AG08395 (cell line): ENCODE data around the gene IDH3G.

ENCODE experiments used
- DNase-seq: peaks from one replicate; pipeline ENCODE4 v3.0.0; 2012; ENCODE audit warnings: mixed read lengths, low spot score

The IDH3G gene

DNA sequence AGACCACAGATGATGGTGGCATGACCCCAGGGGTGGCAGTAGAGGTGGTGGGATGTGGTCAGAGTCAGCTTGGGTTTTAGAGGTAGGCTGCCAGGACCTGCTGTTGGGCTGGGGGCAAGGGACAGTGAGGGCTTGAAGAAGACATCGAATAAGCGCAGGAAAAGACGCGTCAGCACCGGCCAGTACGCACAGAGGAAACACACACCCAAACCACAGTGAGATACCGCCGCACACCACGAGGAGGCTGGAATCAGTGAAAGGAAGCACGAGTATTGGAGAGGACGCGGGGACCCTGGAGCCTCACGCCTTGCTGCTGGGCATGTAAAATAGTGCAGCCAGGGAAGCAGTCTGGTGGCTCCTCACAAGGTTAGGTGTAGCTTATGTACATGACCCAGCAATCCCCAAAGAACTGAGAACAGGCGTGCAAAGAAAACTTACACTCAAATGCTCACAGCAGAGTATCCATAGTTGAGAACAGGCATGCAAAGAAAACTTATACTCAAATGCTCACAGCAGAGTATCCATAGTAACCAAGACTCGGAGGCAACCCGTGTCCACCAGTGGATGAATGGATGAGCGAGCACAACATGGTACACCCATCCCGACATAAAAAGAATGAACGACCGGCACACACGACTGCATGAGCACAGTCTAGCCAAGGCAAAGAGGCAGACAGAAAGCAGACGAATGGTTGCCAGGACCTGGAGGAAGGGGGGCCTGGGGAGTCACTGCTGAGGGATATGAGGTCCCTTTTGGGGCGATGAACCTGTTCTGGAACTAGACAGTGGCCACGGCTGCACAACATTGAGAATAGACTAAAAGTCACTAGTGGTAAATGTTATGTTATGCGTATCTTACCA is 22.9 kb upstream of the IDH3G start:
- DNase-seq: no peak

DNA sequence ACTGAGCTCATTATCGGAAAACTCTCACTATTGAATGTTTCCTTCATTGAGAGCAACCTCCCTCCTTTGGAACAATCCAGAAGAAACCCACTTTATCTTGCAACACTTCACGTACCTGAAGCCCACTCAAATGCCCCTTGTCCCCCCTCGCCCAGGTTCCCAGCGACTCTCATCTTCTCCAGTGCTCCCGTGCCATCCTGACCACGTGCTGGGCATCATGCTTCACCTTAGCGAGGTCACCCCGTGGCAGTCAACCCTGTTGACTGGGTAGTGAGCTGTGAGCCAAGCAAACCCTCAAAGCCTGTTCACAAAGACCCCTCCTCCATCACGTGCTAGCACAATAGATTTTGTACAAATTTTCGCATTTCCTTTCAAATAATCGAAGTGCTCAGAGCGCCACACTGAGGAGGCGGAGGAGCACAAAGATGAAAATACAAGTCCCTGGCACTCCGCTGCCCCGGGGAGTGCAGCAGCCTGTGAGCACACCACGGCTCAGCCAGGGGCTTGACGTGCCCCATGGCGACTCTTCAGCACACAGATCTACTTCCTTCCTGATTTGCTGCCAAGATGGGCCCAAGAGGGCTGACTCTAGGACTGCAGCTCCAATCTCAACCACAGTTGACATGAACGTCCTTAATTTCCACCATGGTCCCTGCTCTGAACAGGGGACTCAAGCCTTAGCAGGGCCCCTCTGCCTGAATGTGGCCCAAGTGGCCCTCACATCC is 20.6 kb upstream of the IDH3G start:
- no peak for DNase-seq

GRCh38 chrX:153813161-153813560 is 19.0 kb upstream of the IDH3G start:
- DNase-seq: no peak

DNA sequence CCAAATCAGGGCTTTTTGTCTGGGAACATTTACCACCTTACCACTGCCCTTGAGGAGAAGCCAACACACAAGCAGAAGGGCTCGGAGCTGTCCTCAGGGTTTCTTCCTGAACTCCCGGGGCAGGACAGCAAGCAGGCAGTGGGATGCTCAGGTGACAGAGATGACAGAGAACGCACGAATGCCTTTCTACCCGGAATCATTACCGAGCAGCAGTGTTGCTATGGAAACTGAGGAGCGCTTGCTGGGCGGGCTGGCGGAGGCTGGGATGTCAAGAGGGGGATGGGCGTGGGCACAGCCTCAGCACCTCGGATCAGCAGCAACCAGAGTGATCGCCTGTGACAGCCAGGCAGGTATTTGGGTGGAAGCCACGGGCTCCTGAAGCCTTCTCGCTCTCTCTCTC is 18.0 kb upstream of the IDH3G start:
- DNase-seq: no peak

DNA sequence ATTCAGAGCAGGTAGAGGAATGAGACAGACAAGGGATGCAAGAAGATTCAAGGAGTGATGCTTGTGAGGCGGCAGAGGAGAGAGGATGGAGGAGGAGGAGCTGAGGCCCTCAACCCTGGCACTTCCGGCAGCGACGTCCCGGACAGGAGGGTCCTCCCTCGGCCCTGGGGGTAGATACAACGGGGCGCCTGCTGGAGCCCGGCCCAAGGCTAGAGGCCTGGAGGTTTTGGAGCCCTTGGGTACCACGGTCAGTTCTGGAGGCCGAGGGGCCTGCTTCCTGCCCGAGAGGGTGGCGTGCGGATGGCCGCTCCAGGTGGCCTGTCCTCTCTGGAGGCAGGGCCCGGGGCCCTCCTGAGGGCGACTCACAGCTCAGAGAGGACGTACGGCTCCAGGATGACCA is 13.8 kb upstream of the IDH3G start:
- DNase-seq: no peak

GRCh38 chrX:153806999-153807575 is 12.9 kb upstream of the IDH3G start:
- no peak for DNase-seq

DNA sequence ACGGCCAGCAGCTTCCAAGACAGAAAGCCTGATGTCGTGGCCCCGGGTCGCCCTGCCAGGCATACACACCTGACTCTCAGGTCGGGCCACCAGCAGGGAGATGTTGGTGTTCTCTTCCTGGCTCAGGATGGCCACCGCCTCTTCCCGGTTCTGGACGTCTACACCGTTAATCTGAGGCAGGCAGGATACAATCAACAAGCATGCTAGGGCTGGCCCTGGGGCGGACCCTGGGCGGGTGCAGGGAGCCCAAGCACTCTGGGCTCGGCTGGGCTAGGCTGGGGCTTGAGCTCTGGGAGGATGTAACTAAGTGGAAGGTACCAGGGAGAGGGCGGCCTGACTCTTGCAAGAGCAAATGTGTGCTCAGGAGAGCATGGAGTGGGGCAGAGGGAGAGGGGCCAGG is 11.3 kb upstream of the IDH3G start:
- no peak for DNase-seq

- no peak for DNase-seq
Observed at GRCh38 chrX:153804621-153805020, 10.4 kb upstream of the IDH3G start.

DNA sequence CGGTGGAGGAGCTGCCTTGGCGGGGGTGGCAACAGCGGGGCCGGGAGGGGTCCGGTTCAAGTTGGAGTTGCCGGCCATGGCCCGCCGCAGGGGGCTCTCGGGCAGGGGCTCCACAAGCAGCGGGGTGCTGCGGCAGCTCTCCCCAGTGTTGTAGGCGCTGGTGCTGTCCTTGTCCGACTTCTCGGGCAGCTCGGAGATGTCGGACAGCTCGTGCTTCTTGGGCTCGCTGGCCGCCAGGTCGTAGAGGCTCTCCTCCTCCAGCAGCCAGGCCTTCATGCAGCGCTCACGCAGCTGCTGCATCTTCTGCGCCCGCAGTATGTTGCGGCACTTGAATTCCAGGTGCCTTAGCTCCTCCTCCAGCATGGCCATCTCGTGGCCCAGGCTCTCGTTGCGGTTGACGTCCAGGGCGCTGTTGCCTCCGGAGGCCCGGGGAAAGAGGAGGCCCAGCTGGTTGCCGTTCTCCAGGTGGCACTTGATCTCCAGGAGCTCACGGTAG is 10.0 kb upstream of the IDH3G start:
- no peak for DNase-seq

GRCh38 chrX:153803211-153804099 is 9.3 kb upstream of the IDH3G start:
- DNase-seq: no peak

GRCh38 chrX:153802513-153803045 is 8.4 kb upstream of the IDH3G start:
- no peak for DNase-seq

DNA sequence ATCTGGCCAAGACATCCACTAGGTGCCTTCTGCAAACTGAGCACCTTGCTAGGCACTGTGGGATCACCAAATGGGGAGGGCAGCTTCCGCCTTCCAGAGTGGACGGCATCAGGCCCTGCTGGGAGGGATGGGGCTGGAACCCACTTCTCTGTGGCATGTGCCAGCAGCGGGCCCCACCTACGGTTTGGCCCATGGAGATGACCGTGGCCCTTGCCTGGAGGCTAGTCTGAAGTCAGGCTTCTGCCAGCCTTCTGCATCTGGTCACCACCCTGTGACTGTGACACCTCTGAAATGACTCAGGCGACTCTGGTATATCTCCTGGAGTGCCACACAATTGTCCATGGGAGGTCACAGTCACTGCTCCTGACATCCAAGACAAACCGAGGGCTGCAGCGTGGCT is 7.5 kb upstream of the IDH3G start:
- no peak for DNase-seq

DNA sequence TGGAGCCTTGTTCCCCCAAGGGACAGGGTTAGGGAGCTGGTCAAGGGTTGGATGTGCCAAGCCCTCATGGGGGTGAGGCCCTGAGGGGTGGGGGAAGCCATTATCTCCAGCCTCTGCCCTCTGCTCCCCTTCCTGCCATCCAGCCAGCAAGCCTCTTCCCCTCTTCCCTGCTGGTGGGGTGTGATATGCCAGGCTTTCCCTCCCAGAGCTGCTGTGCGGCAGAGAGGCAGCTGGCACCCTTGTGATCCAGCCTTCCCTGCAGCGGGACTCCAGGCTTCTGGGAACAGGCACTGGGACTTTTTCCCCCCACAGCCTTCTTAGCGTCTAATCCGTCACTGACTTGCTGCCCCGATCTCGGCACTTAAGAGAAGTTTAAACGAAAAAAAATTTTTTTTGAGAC is 6.6 kb upstream of the IDH3G start:
- DNase-seq: no peak

GRCh38 chrX:153800177-153800722 is 6.1 kb upstream of the IDH3G start:
- no peak for DNase-seq

DNA sequence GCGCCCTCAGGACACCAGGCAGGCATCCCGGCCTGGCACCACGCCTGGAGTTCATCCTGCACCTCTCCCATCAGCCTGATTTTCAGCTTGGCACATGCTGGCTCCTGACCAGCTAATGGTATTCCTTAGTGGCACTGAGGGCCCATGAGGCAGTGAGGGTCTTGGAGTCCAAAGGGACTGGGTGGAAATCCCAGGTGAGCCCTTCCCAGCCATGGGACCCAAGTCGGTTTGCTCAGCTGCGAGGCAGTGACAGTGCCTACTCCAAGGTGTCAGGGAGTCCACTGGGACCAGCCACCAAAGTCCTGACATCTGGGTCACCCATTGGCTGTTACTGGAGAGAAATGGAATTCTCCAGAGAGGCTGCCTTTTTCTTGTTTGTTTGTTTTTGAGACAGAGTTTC is 5.2 kb upstream of the IDH3G start:
- no peak for DNase-seq

DNA sequence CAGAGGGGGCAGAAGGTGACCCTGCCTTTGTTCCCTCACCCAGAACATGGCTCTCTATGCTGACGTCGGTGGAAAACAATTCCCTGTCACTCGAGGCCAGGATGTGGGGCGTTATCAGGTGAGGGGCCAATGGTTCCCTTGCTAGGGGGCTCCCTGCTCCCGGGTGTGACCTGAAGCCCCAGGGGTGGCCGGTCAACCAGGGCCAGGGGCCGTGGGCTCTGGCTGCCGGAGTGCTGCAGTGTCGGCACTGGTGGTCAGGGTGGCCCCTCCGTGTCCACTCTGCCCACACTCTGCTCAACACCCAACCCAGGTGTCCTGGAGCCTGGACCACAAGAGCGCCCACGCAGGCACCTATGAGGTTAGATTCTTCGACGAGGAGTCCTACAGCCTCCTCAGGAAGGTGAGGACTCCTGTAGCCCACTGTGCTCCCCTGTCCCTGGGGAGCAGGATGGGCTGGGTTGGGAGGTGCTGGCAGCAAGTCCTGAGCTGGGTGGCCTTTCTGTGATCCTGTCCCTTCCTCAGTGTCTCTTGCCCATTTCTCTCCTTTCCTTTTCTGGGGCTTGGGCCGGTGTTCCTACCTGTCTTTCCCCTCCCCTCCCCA is 3.3 kb upstream of the IDH3G start:
- DNase-seq: no peak

DNA sequence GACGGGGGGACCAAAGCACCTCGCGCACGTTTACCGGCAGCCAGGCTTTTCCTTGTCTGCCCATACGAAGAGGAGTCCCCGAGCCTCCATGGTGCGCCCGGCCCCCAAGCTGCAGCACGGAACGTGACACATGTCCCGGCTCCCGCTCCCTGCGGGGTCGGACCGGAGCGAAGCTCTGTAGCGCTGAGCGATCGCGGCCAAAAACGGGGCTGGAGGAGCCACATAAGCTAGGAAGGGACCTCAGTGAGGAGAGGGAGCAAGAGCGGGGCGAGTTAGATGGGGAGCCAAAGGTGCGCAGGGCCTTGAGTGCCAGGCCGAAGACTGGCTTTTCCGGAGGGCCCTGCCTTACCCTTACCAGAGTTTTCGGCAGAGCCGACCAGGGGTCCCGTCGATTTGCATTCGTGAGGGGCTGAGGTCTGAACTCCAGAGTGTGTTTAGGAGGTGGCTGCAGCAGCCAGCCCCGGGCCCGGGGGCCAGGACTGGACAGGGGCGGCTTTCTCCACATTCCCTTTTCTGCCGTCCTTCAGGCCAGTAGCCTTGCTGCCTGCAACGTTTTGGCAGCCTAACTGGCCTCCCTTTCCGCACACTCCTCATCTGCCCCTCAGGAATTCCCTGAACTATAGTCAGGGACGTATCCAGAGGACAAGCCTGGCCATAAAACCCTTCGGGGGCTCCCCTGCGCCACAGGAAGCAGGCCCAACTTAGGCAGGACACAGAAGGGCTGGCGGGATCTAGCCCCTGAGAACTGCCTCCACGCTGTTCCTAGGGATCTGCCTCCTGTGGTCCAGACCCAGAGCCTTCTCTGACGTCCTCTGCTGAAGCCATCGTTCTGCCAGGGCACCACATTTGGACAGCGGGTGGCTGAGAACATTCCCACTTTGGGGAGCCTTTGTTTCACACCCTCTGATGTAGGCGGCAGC is 982 bp upstream of the IDH3G start:
- DNase-seq: peak; percentile 23

- DNase-seq: no peak
Observed at GRCh38 chrX:153793291-153793690, 884 bp downstream of the IDH3G start.

DNA sequence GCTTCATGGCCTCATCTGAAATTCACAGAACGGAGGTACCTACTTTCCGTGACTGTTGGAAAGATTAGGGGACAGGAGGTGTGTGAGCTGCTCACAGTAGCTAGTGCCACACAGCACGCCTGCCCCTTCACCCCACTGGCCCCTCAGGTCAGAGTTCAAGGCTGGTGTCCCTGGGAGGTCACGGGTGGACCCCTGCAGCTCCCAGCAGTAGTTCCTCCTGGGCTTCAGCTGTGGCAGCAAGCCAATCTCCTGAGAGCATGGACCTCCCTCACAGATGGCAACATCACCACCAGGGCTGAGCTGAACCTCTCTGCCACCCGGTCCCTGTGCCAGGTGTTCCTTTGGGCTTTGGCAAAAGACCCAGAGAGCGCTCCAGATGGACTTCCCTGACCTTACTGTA is 1.8 kb downstream of the IDH3G start:
- DNase-seq: no peak
